ENCODE measurements around the gene TACC3. TPM values are rescaled to one million over a fixed set of nuclear protein-coding genes. Genes with fewer than 3 reads are reported as not detected.

The TACC3 gene
- total RNA-seq, 1 experiment from 2014 or later = 106 TPM

GRCh38 chr4:1714303-1715001 is 6.9 kb upstream of the TACC3 start:
- peaks cover 2% of the 10 kb centered on the region; the same call in 1 of the 2 replicates for H3K36me3 ChIP-seq (ENCODE audit: control insufficient read depth, insufficient read depth, low read length)
- ChIA-PET POLR2A (no interaction called here), CTCF (no interaction called here)
- DNase-seq (ENCODE audit: low read depth, low spot score) (no peak), ATAC-seq (no peak)
- no peaks in the 10 kb centered on the region for H3K27me3 ChIP-seq (ENCODE audit: control insufficient read depth, insufficient read depth, low read length)
- peak overlapping the region; percentile 78 for H3K27ac ChIP-seq (ENCODE audit: low read length)
- no peaks in the 10 kb centered on the region for H3K9me3 ChIP-seq (ENCODE audit: control insufficient read depth, insufficient read depth, low read depth, low read length)
- intact Hi-C loops (cut with micrococcal nuclease; ENCODE audit: unreplicated experiment) (no loop called here), in situ Hi-C loops (cut with HindIII; ENCODE audit: low pct_unique_long_range_greater_than_20kb, low sequenced_read_pairs) (no loop called here)
- peak overlapping the region; percentile 58 to 79 for H3K4me3 ChIP-seq (ENCODE audit: low read depth in 2 of 2, low read length in 2 of 2)
- H3K4me1 ChIP-seq (ENCODE audit: control insufficient read depth, insufficient read depth, low read length) = peaks cover 41% of the 10 kb centered on the region
- BruUV-seq (replicated peaks) = no TSS peak
- TF ChIP-seq POLR2AphosphoS5 (IDR thresholded peaks at IDR 0.05; ENCODE audit: low read depth, low read length) = no peak
- no peak for TF ChIP-seq SIN3A (IDR thresholded peaks at IDR 0.05; ENCODE audit: borderline replicate concordance, insufficient read depth, low read depth, low read length)
- TF ChIP-seq TCF7L2 (IDR thresholded peaks at IDR 0.05; ENCODE audit: low read depth, low read length) = no peak
- TF ChIP-seq, protein P1, sequence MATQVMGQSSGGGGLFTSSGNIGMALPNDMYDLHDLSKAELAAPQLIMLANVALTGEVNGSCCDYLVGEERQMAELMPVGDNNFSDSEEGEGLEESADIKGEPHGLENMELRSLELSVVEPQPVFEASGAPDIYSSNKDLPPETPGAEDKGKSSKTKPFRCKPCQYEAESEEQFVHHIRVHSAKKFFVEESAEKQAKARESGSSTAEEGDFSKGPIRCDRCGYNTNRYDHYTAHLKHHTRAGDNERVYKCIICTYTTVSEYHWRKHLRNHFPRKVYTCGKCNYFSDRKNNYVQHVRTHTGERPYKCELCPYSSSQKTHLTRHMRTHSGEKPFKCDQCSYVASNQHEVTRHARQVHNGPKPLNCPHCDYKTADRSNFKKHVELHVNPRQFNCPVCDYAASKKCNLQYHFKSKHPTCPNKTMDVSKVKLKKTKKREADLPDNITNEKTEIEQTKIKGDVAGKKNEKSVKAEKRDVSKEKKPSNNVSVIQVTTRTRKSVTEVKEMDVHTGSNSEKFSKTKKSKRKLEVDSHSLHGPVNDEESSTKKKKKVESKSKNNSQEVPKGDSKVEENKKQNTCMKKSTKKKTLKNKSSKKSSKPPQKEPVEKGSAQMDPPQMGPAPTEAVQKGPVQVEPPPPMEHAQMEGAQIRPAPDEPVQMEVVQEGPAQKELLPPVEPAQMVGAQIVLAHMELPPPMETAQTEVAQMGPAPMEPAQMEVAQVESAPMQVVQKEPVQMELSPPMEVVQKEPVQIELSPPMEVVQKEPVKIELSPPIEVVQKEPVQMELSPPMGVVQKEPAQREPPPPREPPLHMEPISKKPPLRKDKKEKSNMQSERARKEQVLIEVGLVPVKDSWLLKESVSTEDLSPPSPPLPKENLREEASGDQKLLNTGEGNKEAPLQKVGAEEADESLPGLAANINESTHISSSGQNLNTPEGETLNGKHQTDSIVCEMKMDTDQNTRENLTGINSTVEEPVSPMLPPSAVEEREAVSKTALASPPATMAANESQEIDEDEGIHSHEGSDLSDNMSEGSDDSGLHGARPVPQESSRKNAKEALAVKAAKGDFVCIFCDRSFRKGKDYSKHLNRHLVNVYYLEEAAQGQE (IDR thresholded peaks at IDR 0.05; ENCODE audit: insufficient read depth in 1 of 2, low read depth in 2 of 2, low read length in 1 of 2) = no peak
- no peak for TF ChIP-seq CTCF (IDR thresholded peaks at IDR 0.05)

DNA sequence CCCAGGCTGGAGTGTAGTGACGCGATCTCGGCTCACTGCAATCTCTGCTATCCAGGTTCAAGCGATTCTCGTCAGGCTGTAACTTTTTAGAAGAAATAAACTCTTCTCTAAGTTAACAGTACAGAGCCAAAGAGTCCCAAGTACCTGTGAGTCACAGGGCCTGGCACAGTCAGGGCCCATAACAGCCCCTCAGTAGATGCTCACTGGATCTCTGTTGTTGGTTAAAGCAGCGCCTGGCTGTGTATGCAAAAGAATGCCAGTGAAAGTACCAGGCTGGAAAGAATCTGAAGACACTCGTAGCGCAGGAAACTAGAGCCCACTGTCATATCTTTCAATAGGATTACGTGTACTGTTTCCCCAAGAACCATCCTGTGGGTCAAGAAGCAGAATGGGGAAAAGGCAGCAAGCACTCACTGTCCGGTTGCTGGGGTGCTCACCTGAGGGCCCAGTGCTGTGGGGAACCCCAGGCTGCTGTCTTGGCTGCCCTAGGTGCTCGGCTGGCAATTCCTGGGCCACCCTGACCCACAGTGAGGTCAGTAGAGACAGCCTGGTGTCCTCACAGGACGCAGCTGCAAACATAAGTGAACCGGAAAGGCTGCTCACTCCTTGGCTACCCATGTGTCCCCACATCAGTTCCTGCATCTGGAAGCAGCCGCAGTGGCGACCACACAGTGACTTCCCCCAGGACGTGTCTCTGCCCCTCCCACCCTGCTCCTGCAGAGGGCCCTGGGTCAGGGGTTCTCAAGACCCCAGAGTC is 6.1 kb upstream of the TACC3 start:
- TF ChIP-seq TCF7L2 (IDR thresholded peaks at IDR 0.05; ENCODE audit: low read depth, low read length) (no peak), POLR2AphosphoS5 (IDR thresholded peaks at IDR 0.05; ENCODE audit: low read depth, low read length) (no peak), SIN3A (IDR thresholded peaks at IDR 0.05; ENCODE audit: borderline replicate concordance, insufficient read depth, low read depth, low read length) (no peak), CTCF (IDR thresholded peaks at IDR 0.05) (no peak)
- TF ChIP-seq, protein P1 (IDR thresholded peaks at IDR 0.05; ENCODE audit: insufficient read depth in 1 of 2, low read depth in 2 of 2, low read length in 1 of 2) = no peak
- POLR2A ChIA-PET = no interaction called here
- Histone ChIP-seq H3K4me1 (ENCODE audit: control insufficient read depth, insufficient read depth, low read length) (peaks cover 37% of the 10 kb centered on the region), H3K4me3 (ENCODE audit: low read depth in 2 of 2, low read length in 2 of 2) (peak overlapping the region in 1 of 2 experiments; percentile 58; a peak in 2 of 4 replicates), H3K36me3 (ENCODE audit: control insufficient read depth, insufficient read depth, low read length) (peaks cover 2% of the 10 kb centered on the region; the same call in 1 of the 2 replicates), H3K9me3 (ENCODE audit: control insufficient read depth, insufficient read depth, low read depth, low read length) (no peaks in the 10 kb centered on the region), H3K27ac (ENCODE audit: low read length) (peak overlapping the region; percentile 61), H3K27me3 (ENCODE audit: control insufficient read depth, insufficient read depth, low read length) (no peaks in the 10 kb centered on the region)
- ATAC-seq = no peak
- in situ Hi-C loops (cut with HindIII; ENCODE audit: low pct_unique_long_range_greater_than_20kb, low sequenced_read_pairs) = no loop called here
- no TSS peak for BruUV-seq (replicated peaks)
- intact Hi-C loops (cut with micrococcal nuclease; ENCODE audit: unreplicated experiment) = no loop called here
- DNase-seq (ENCODE audit: low read depth, low spot score) = no peak
- CTCF ChIA-PET = no interaction called here

All from Panc1 (cell line).